GM23248 (cell line): Measurements from ENCODE around the gene CERT1. TPM values are rescaled to one million over a fixed set of nuclear protein-coding genes. Genes with fewer than 3 reads are reported as not detected.

Experiments used
- DNase-seq: peaks from one replicate; pipeline ENCODE4 v3.0.0-alpha.2; 2015
- H2AFZ ChIP-seq: fragments of 200-600 bp; sonication (generic); 2 replicates; pipeline ENCODE4 v1.6.1; 2016; ENCODE audit warnings: antibody characterized with exemption
- H3F3A ChIP-seq: fragments of 200-600 bp; sonication (generic); 2 replicates; pipeline ENCODE4 v1.6.1; 2016; ENCODE audit warnings: mild to moderate bottlenecking, antibody characterized with exemption, mixed run types; ENCODE audit not compliant: insufficient read depth
- H3K27ac ChIP-seq: fragments of 200-600 bp; sonication (generic); 2 replicates; pipeline ENCODE4 v1.5.1; 2016; ENCODE audit warnings: mild to moderate bottlenecking
- H3K27me3 ChIP-seq: fragments of 200-600 bp; sonication (generic); replicated peaks from 2 replicates; pipeline ENCODE4 v1.6.1; 2016; ENCODE audit warnings: mild to moderate bottlenecking; ENCODE audit not compliant: insufficient read depth
- H3K36me3 ChIP-seq: fragments of 200-600 bp; sonication (generic); 2 replicates; pipeline ENCODE4 v1.6.1; 2016; ENCODE audit warnings: low read depth, mild to moderate bottlenecking
- H3K4me1 ChIP-seq: fragments of 200-600 bp; sonication (generic); 2 replicates; pipeline ENCODE4 v1.6.1; 2016; ENCODE audit warnings: mild to moderate bottlenecking; ENCODE audit not compliant: insufficient read depth
- H3K4me2 ChIP-seq: fragments of 200-600 bp; sonication (generic); one replicate; pipeline ENCODE4 v1.6.1; 2016; ENCODE audit warnings: mild to moderate bottlenecking; ENCODE audit not compliant: unreplicated experiment
- H3K4me3 ChIP-seq: fragments of 200-600 bp; sonication (generic); 2 replicates; pipeline ENCODE4 v1.5.1; 2016; ENCODE audit warnings: mild to moderate bottlenecking
- H3K79me2 ChIP-seq: fragments of 200-600 bp; sonication (generic); 2 replicates; pipeline ENCODE4 v1.6.1; 2016; ENCODE audit warnings: mild to moderate bottlenecking; ENCODE audit not compliant: insufficient read depth
- H3K9ac ChIP-seq: fragments of 200-600 bp; sonication (generic); 2 replicates; pipeline ENCODE4 v1.6.1; 2016; ENCODE audit warnings: mild to moderate bottlenecking
- H3K9me2 ChIP-seq: fragments of 200-600 bp; sonication (generic); 2 replicates; pipeline ENCODE4 v1.6.1; 2016; ENCODE audit warnings: mixed run types, mild to moderate bottlenecking, moderate library complexity; ENCODE audit not compliant: insufficient read depth
- H3K9me3 ChIP-seq: fragments of 200-600 bp; sonication (generic); one replicate; pipeline ENCODE4 v1.6.1; 2017; ENCODE audit warnings: low read depth
- H4K20me1 ChIP-seq: fragments of 200-600 bp; sonication (generic); 2 replicates; pipeline ENCODE4 v1.6.0; 2016; ENCODE audit not compliant: insufficient read depth
- EZH2 ChIP-seq: fragments of 200-600 bp; sonication (generic); IDR thresholded peaks from 2 replicates; pipeline ENCODE4 v1.6.1; 2018; ENCODE audit warnings: antibody characterized with exemption, mild to moderate bottlenecking; ENCODE audit not compliant: insufficient read depth, poor library complexity, severe bottlenecking
- EZH2phosphoT487 ChIP-seq: fragments of 200-600 bp; sonication (generic); IDR thresholded peaks from 2 replicates; pipeline ENCODE4 v1.6.1; 2018; ENCODE audit warnings: antibody characterized with exemption, moderate library complexity, mild to moderate bottlenecking, low read depth; ENCODE audit not compliant: insufficient read depth
- WGBS, 2 experiments: methylation state at CpG; one replicate each; pipeline ENCODE4 v1.1.6; 2015 to 2017; ENCODE audit warnings: low lambda C conversion rate in 2 of 2, low coverage in 1 of 2; ENCODE audit errors: missing lambda C conversion rate in 2 of 2; 5-methylcytosine and 5-hydroxymethylcytosine counted together
- in situ Hi-C: fragments of 300-500 bp; cut with MboI; formaldehyde crosslinking; loops from 2 replicates; pipeline ENCODE4 v1.15.0; 2020
- polyA plus RNA-seq: library from polyadenylated mRNA; unstranded; fragments of >200 nt; fragmentation: Nextera tagmentation; extraction: Ambion mirVana; gene quantifications from 2 replicates; pipeline ENCODE4 v1.2.1, GENCODE V29; 2016
- total RNA-seq: library from RNA; depleted of rRNA; stranded (reverse); fragments of >200 nt; shearing (Covaris generic); gene quantifications from 2 replicates; pipeline ENCODE4 v1.2.3, GENCODE V29; 2014

CERT1 gene
- total and polyA plus RNA-seq, 2 experiments from 2014 or later: 15.2 to 17.3 TPM

GRCh38 chr5:75365740-75366139, 145.7 kb downstream of the CERT1 start:
- Histone ChIP-seq H3K9ac (no peak overlapping the region), H3K36me3 (peaks cover 5% of the 10 kb centered on the region), H3K4me2 (no peak overlapping the region), H3F3A (peaks cover 13% of the 10 kb centered on the region; the same call in 1 of the 2 replicates), H3K79me2 (no peaks in the 10 kb centered on the region), H3K9me3 (no peaks in the 10 kb centered on the region), H3K4me3 (no peak overlapping the region), H3K4me1 (no peaks in the 10 kb centered on the region), H3K27me3 (no peaks in the 10 kb centered on the region), H3K9me2 (no peaks in the 10 kb centered on the region), H3K27ac (no peak overlapping the region), H4K20me1 (no peaks in the 10 kb centered on the region), H2AFZ (no peak overlapping the region)
- TF ChIP-seq EZH2phosphoT487 (no peak), EZH2 (no peak)
- 22 to 32% methylated on average over 1 of the region's 1 CpG for WGBS, 2 experiments
- in situ Hi-C loops: no loop called here
- no peak for DNase-seq

GRCh38 chr5:75364571-75365280, 146.7 kb downstream of the CERT1 start:
- H3K79me2 ChIP-seq: no peaks in the 10 kb centered on the region
- H3K27ac ChIP-seq: no peak overlapping the region
- H3K4me3 ChIP-seq: no peak overlapping the region

GRCh38 chr5:75363726-75364495, 147.5 kb downstream of the CERT1 start:
- TF ChIP-seq EZH2phosphoT487: no peak
- TF ChIP-seq EZH2: no peak

More at GRCh38 chr5:75364571-75365280, 146.7 kb downstream of the CERT1 start:
- Histone ChIP-seq H2AFZ (no peak overlapping the region), H3F3A (peaks cover 15% of the 10 kb centered on the region; the same call in 1 of the 2 replicates), H3K4me1 (no peaks in the 10 kb centered on the region), H3K9ac (no peak overlapping the region), H4K20me1 (no peaks in the 10 kb centered on the region), H3K36me3 (peaks cover 15% of the 10 kb centered on the region), H3K9me3 (no peaks in the 10 kb centered on the region), H3K9me2 (no peaks in the 10 kb centered on the region), H3K27me3 (no peaks in the 10 kb centered on the region), H3K4me2 (no peak overlapping the region)
- no peak for DNase-seq
- no peak for TF ChIP-seq EZH2phosphoT487
- no peak for TF ChIP-seq EZH2
- in situ Hi-C loops: no loop called here
- WGBS, 2 experiments: 80% methylated on average over 7 of the region's 7 CpGs

GRCh38 chr5:75363111-75363510, 148.3 kb downstream of the CERT1 start:
- no peaks in the 10 kb centered on the region for H4K20me1 ChIP-seq
- peaks cover 22% of the 10 kb centered on the region for H3K36me3 ChIP-seq
- in situ Hi-C loops: no loop called here
- H3K79me2 ChIP-seq: no peaks in the 10 kb centered on the region
- no peaks in the 10 kb centered on the region for H3K27me3 ChIP-seq
- H3K4me3 ChIP-seq: no peak overlapping the region
- H3K4me1 ChIP-seq: no peaks in the 10 kb centered on the region
- H3K9ac ChIP-seq: no peak overlapping the region
- H3K9me3 ChIP-seq: no peaks in the 10 kb centered on the region
- no peaks in the 10 kb centered on the region for H3K9me2 ChIP-seq
- TF ChIP-seq EZH2phosphoT487: no peak
- no peak for TF ChIP-seq EZH2
- no peak overlapping the region for H3K27ac ChIP-seq
- H2AFZ ChIP-seq: no peak overlapping the region
- H3K4me2 ChIP-seq: no peak overlapping the region
- H3F3A ChIP-seq: peaks cover 11% of the 10 kb centered on the region; the same call in 1 of the 2 replicates
- 52 to 68% methylated on average over 5 of the region's 5 CpGs for WGBS, 2 experiments
- DNase-seq: no peak

More at GRCh38 chr5:75363726-75364495, 147.5 kb downstream of the CERT1 start:
- Histone ChIP-seq H3K4me2 (no peak overlapping the region), H3K9ac (no peak overlapping the region), H3K9me2 (no peaks in the 10 kb centered on the region), H3K27me3 (no peaks in the 10 kb centered on the region), H3K36me3 (peaks cover 22% of the 10 kb centered on the region), H4K20me1 (no peaks in the 10 kb centered on the region), H3K4me3 (no peak overlapping the region), H3K79me2 (no peaks in the 10 kb centered on the region), H3K27ac (no peak overlapping the region), H2AFZ (no peak overlapping the region), H3F3A (peaks cover 15% of the 10 kb centered on the region; the same call in 1 of the 2 replicates), H3K4me1 (no peaks in the 10 kb centered on the region), H3K9me3 (no peaks in the 10 kb centered on the region)
- DNase-seq: no peak
- in situ Hi-C loops: no loop called here
- 69 to 77% methylated on average over 8 of the region's 8 CpGs for WGBS, 2 experiments
